Mesothelial cell of epicardium (in vitro differentiated cells): Measurements from ENCODE around the gene SESN2. TPM values are rescaled to one million over a fixed set of nuclear protein-coding genes. Genes with fewer than 3 reads are reported as not detected.
"Not testable (repeated sequence)": the region's sequence is repeated elsewhere in the genome, so short reads cannot be mapped to it uniquely, and the experiment has no call there.

Experiments used
- DNase-seq, 2 experiments: peaks; one replicate each; pipeline ENCODE4 v3.0.0; 2021; ENCODE audit warnings: low spot score in 2 of 2; ENCODE audit not compliant: unreplicated experiment in 2 of 2
- H3K27ac Mint-ChIP-seq: 2 replicates; pipeline ENCODE4 v1.8.0; 2021; ENCODE audit warnings: mixed read lengths
- H3K27me3 Mint-ChIP-seq: 2 replicates; pipeline ENCODE4 v1.8.0; 2021; ENCODE audit warnings: low read depth, mixed read lengths
- H3K36me3 Mint-ChIP-seq: 2 replicates; pipeline ENCODE4 v1.8.0; 2021; ENCODE audit warnings: mixed read lengths
- H3K4me1 Mint-ChIP-seq: 2 replicates; pipeline ENCODE4 v1.8.0; 2021; ENCODE audit warnings: mixed read lengths
- H3K4me3 Mint-ChIP-seq: 2 replicates; pipeline ENCODE4 v1.8.0; 2021; ENCODE audit warnings: mild to moderate bottlenecking, moderate library complexity, mixed read lengths
- H3K9me3 Mint-ChIP-seq: 2 replicates; pipeline ENCODE4 v1.8.0; 2021; ENCODE audit warnings: mixed read lengths
- CTCF ChIP-seq: fragments of 200-600 bp; sonication (generic); IDR thresholded peaks from one replicate; pipeline ENCODE4 v1.5.0; 2021; ENCODE audit warnings: antibody characterized with exemption; ENCODE audit not compliant: unreplicated experiment
- total RNA-seq: library from RNA; stranded (reverse); gene quantifications from 3 replicates; pipeline ENCODE4 v1.2.1, GENCODE V29; 2021

The SESN2 gene
- total RNA-seq, 1 donor from 2014 or later = 21.4 TPM

- H3K27ac Mint-ChIP-seq = no peak overlapping the region
- H3K36me3 Mint-ChIP-seq = peaks cover 4% of the 10 kb centered on the region
- no peak for TF ChIP-seq CTCF
- H3K4me1 Mint-ChIP-seq = peaks cover 21% of the 10 kb centered on the region
- no peak for DNase-seq
- H3K4me3 Mint-ChIP-seq = no peak overlapping the region
- H3K9me3 Mint-ChIP-seq = no peaks in the 10 kb centered on the region
- H3K27me3 Mint-ChIP-seq = no peaks in the 10 kb centered on the region
These were observed 67.7 kb downstream of the SESN2 start for GRCh38 chr1:28326984-28327383.

- H3K4me3 Mint-ChIP-seq, H3K9me3 Mint-ChIP-seq, H3K27me3 Mint-ChIP-seq, DNase-seq, H3K36me3 Mint-ChIP-seq, H3K27ac Mint-ChIP-seq: not testable (repeated sequence)
- H3K4me1 Mint-ChIP-seq = peaks cover 21% of the 10 kb centered on the region
These were observed 68.1 kb downstream of the SESN2 start for GRCh38 chr1:28327431-28327830.

GRCh38 chr1:28328228-28328648, 68.9 kb downstream of the SESN2 start:
- Mint-ChIP-seq H3K4me3 (peak overlapping the region; percentile 94), H3K27ac (peak overlapping the region; percentile 100), H3K9me3 (no peaks in the 10 kb centered on the region), H3K4me1 (peaks cover 21% of the 10 kb centered on the region), H3K36me3 (peaks cover 14% of the 10 kb centered on the region), H3K27me3 (no peaks in the 10 kb centered on the region)
- no peak for DNase-seq
- no peak for TF ChIP-seq CTCF

- H3K36me3 Mint-ChIP-seq = peaks cover 15% of the 10 kb centered on the region
- H3K4me3 Mint-ChIP-seq = peak overlapping the region; percentile 94
- peaks cover 18% of the 10 kb centered on the region for H3K4me1 Mint-ChIP-seq
- DNase-seq = peak in 1 of 2 experiments; percentile 40
- no peaks in the 10 kb centered on the region for H3K27me3 Mint-ChIP-seq
- TF ChIP-seq CTCF = no peak
- H3K27ac Mint-ChIP-seq = peak overlapping the region; percentile 100
- H3K9me3 Mint-ChIP-seq = no peaks in the 10 kb centered on the region
These were observed 70.3 kb downstream of the SESN2 start for GRCh38 chr1:28329395-28330153.

Other genes starting within 250 kb of the SESN2 start
- 28.3 to 30.2 TPM (median 29.3 TPM) in 3 replicates for gene EYA3, start 170.9 kb upstream of the SESN2 start, total RNA-seq
- gene PTAFR, start 82.8 kb upstream of the SESN2 start, total RNA-seq = 0.18 to 0.43 TPM (median 0.18 TPM) in 3 replicates
- 79.7 to 84.1 TPM (median 81.4 TPM) in 3 replicates for gene DNAJC8, start 26.5 kb upstream of the SESN2 start, total RNA-seq
- gene ATP5IF1, start 23.4 kb upstream of the SESN2 start, total RNA-seq = 111 to 125 TPM (median 114 TPM) in 3 replicates
- gene MED18, start 69.5 kb downstream of the SESN2 start, total RNA-seq = 9.2 to 11.7 TPM (median 9.9 TPM) in 3 replicates
- 67.4 to 69.8 TPM (median 67.5 TPM) in 3 replicates for gene PHACTR4, start 110.2 kb downstream of the SESN2 start, total RNA-seq
- gene RCC1, start 246.5 kb downstream of the SESN2 start, total RNA-seq = 30.6 to 33.7 TPM (median 31.9 TPM) in 3 replicates